Stimulated activated CD4-positive, alpha-beta T cell treated with anti-CD3 and anti-CD28 coated beads, Interleukin-1b, Interleukin-23, amount 100 ng/mL, for 1 hour (primary cell): ENCODE results near the gene KIRREL1.

Experiments
- DNase-seq, 2 donors: peaks; one replicate each; pipeline ENCODE4 v3.0.0-alpha.2; 2020; ENCODE audit warnings: low read depth in 2 of 2

The KIRREL1 gene

GRCh38 chr1:158035014-158035413 is 41.6 kb downstream of the KIRREL1 start:
- no peak for DNase-seq

DNA sequence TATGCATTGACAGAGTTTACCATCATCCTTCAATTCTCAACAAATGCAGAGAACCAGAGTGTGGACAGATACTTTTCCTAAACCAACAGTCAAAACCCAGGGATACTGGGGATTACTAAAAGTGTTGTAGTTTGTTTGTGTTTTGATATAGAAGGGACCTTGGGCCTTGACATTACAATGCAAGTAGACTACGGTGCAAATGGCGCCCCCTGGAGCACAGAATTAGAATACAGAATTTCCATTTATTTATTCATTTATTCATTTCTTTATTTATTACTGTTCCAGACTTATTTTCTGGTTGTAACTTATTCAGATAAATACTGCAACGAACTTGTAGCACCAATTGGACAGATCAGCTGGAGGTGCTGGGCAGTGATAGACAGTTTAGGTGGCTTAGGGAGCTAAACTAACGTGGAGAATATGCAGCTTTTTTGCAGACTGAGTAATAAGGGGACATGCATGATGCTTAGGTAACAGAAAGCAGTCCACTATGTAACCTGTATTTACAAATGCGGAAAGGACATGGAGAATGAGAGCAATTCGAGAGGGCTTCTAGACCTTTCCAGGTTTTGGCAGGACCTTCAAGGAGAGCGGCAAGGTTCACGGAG is 42.6 kb downstream of the KIRREL1 start:
- no peak for DNase-seq

DNA sequence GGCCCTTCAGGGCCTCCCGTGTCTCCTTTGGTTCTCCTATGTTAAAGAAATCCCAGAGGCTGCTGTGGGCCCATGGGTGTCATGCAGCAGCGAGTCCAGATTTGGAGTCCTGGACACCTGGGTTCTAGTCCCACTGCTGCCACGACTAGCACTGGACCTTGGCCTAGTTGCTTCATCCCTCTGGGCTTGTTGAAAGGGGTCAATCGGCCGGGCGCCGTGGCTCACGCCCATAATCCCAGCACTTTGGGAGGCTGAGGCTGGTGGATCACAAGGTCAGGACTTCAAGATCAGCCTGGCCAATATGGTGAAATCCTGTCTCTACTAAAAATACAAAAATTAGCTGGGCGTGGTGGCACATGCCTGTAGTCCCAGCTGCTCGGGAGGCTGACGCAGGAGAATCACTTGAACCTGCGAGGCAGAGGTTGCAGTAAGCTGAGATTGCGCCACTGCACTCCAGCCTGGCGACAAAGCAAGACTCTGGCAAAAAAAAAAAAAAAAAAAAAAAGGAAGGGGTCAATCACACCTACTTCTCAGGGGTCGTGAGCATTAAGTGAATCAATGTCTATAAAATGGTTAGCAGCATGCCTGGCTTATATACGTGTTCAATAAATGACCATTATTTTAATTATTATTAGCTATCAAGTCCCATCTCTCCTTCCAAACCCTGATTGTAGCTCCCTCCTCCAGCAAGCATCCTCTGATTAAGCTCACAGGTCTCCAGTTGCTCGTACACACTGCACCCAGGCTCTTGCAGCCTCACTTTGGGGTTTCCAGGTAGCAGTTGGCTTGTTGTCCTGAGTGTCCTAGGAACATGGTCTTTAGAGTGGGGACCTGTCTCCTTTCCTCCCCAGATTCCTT is 43.8 kb downstream of the KIRREL1 start:
- no peak for DNase-seq

DNA sequence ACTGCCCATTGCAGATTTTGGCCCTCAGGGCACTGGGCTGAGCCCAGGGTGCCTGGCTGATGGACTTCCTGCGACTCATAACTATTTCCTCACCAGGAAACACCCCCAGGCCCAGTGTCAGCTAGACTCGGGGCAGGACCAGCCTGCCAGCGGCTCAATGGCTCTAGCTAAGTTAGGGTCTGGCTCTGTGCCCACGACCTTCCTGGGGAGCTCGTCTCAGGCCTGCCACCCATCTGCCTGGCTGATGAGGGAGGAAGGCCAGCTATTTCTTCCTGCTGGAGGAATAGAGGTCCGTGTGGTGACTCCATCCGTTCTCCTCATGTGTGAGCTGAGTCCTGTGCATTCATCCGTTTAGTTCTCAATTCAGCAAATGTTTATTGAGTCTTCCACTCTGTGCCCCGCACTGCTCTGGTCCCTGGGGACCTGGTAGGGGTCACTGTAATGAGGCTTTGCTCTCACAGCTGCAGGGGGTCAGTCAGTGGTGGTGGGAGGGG is 44.5 kb downstream of the KIRREL1 start:
- no peak for DNase-seq

DNA sequence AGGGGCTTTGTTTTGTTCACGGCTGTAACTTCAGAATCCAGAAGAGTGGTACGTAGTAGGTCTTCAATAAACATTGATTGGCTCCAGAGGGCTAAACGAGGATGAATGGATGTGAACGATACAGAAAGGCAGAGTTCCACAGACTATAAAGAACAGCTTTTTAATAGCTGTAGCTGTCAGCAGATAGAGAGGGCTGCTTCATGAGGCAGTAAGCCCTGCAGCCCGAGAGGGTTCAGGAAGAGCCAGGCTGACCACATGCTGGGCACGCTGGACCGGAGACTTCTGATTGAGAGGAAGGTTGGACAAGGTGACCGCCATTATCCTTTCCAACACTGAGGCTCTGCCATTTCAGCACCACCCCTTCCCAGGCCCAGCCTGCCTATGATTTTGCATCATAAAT is 45.3 kb downstream of the KIRREL1 start:
- no peak for DNase-seq

GRCh38 chr1:158039380-158039779 is 45.9 kb downstream of the KIRREL1 start:
- no peak for DNase-seq

DNA sequence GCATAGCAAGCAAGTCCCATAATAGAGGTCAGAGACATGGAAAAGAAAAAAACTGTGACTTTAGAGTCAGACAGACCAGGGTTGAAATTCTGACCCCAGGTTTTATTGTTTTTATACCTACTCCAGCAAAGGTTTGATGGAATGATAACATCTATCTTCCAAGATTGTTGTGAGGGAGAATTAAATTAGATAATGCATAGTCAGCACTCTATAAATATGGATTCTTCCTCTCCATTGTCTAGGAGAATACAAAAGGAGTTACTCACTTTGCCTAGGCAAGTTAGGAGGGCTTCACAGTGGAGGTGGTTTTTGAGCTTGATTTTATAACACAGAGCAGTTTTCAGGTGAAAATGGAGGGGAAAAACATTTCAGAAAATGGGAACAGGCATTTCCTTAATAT is 46.9 kb downstream of the KIRREL1 start:
- DNase-seq = no peak

GRCh38 chr1:158043232-158043631 is 49.8 kb downstream of the KIRREL1 start:
- no peak for DNase-seq

DNA sequence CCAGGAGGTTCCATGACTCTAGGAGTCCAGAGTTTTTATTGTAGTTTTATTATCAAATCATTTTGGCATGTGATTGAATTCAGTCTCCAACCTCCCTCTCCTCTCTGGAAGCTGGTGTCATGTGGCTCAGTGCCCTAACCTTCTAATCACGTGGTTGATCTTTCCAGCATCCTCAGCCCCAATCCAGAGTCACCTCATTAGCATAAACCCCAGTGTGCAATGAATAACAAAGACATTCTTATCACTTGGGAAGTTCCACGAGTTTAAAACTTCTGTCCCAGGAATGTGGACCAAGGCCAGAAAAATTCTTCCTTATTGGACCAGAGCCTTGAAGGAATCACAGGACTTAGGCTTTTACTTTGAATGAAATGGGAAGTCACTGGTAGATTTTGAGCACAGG is 52.2 kb downstream of the KIRREL1 start:
- DNase-seq = no peak

GRCh38 chr1:158046715-158047510 is 53.5 kb downstream of the KIRREL1 start:
- no peak for DNase-seq

GRCh38 chr1:158048371-158049067 is 55.1 kb downstream of the KIRREL1 start:
- no peak for DNase-seq

GRCh38 chr1:158049853-158050252 is 56.4 kb downstream of the KIRREL1 start:
- no peak for DNase-seq

DNA sequence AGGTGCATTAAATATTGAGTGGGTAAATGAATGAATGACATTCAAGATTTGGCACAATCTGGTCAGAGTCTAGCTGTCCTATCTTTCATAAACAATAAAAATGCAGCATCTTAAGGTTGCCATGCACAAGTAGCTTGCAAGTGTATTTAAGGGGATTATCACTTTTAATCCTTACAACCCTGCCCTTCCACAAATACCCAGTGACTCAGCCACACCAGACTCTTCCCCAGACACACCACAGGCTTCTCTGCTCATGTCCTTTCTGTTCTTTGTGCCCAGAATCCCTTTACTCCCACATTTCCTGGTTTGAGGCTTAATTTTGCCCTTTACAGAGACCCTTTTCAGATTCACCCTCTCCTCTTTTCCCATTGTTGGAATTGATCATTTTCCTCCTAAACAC is 59.8 kb downstream of the KIRREL1 start:
- no peak for DNase-seq

GRCh38 chr1:158054721-158055120 is 61.3 kb downstream of the KIRREL1 start:
- DNase-seq = no peak

- no peak for DNase-seq
Measured at GRCh38 chr1:158055854-158056253, 62.4 kb downstream of the KIRREL1 start.

- no peak for DNase-seq
Measured at GRCh38 chr1:158056498-158056897, 63.1 kb downstream of the KIRREL1 start.

- no peak for DNase-seq
Measured at GRCh38 chr1:158058237-158058985, 65.0 kb downstream of the KIRREL1 start.

DNA sequence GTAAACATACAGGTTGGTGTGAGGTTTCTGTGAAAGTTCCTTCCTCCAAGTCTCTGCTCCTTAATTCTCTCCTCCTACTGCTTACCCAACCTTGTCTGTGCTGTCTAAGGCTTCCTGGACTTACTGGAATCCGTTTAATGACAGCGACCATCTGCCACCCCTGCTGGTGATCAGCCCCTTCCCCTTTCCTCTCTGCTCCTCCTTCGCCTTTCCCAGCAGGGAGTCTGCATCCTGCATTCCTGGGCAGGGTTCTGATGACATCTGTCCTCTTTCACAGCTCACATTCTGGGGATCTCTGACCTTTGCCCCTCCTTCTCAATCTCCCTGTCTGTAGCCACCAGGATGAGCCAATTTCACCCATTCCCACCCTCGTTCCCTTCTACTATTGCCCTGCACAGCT is 66.5 kb downstream of the KIRREL1 start:
- no peak for DNase-seq

DNA sequence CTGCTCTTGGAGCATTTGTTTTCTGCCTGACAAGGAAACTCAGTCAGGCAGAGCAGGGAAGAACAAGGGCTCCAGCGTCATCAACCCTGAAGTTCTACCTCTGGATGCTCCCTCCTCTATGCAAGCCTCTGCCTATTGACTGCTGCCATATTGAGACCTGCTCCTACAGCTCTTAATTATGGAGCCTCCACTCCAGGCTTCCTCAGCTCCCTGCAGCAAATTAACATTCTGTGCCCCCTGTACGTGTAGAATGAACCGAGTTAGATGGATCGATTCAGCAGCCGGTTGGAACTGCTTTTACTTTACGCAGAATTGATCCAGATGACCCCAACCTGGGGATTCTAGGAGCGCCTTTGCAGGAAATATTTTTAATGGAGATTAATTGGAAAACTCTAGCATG is 68.7 kb downstream of the KIRREL1 start:
- DNase-seq = no peak

GRCh38 chr1:158067662-158068061 is 74.2 kb downstream of the KIRREL1 start:
- DNase-seq = no peak

DNA sequence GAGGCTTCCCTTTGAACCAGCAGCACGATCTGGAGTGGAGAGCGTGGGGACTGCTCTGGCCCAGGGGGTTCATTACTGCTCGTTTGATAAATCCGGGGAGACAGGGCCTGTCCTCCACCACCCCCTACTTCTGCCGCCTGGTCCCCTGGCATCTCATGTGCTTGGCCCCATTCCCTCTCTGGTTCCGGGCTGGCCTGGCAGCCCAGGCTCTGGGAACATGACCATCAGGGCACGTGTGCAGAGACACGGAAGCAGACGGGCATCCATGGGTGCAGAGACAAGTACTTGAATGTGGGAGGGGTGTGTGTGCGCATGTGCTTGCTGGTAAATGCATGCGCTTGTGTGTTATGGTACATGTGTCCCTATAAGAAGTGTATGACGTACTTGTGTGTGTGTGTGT is 75.5 kb downstream of the KIRREL1 start:
- DNase-seq = no peak
